DND-41 (cell line): ENCODE data around the gene IVL.

Experiments used
- CTCF ChIP-seq: IDR thresholded peaks from 2 replicates; pipeline ENCODE4 v1.5.1; 2012; ENCODE audit warnings: borderline replicate concordance, low read length, moderate library complexity, mild to moderate bottlenecking; ENCODE audit not compliant: poor library complexity, severe bottlenecking; ENCODE audit errors: extremely low read depth
- EZH2 ChIP-seq: IDR thresholded peaks from 3 replicates; pipeline ENCODE4 v1.6.1; 2012; ENCODE audit warnings: borderline replicate concordance, low read depth, mild to moderate bottlenecking, moderate library complexity, low read length, inconsistent platforms; ENCODE audit not compliant: severe bottlenecking

GRCh38 chr1:152906023-152906565 is 2.3 kb upstream of the IVL start:
- TF ChIP-seq CTCF (no peak), EZH2 (no peak)
